Measurements from ENCODE around the gene DPY30.
"Not testable (repeated sequence)": the region's sequence is repeated elsewhere in the genome, so short reads cannot be mapped to it uniquely, and the experiment has no call there.

DPY30 gene

DNA sequence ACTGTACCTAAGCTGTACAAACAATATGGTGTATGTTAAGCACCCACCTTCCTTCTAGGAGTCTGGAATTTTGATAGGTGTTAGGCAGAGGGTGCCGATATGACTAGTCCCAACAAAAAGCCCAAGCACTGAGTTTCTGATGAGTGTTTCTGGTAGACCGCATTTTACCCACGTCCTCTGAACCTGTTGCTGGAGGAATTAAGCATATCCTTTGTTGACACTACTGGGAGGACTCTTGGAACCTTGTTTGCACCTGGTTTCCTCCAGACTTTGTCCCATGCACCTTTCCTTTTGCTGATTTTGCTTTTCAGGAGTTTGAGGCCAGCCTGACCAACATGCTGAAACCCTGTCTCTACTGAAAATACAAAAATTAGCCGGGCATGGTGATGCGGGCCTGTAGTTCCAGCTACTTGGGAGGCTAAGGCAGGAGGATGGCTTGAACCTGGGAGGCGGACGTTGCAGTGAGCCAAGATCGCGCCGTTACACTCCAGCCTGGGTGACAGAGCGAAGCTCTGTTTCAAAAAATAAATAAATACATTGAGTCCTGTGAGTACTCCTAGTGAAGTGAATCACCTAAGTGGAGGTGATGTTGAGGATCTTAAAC, 12.3 kb upstream of the DPY30 start:
- no peak for DNase-seq
- H3K4me3 ChIP-seq (ENCODE audit: low read depth, low read length), result no peak overlapping the region
- H3K27ac ChIP-seq, result no peak overlapping the region
- in situ Hi-C loops (cut with HindIII; ENCODE audit: low pct_ligation_motif_present, low sequenced_read_pairs), result no loop called here
- TF ChIP-seq CTCF (IDR thresholded peaks at IDR 0.05; ENCODE audit: low read depth, low read length, missing control alignments), result no peak
- H3K36me3 ChIP-seq (replicated peaks), result no peaks in the 10 kb centered on the region
- no peaks in the 10 kb centered on the region for H3K27me3 ChIP-seq (replicated peaks)

- no peak overlapping the region for H3K27ac ChIP-seq
- no peaks in the 10 kb centered on the region for H3K27me3 ChIP-seq (replicated peaks)
- TF ChIP-seq CTCF (IDR thresholded peaks at IDR 0.05; ENCODE audit: low read depth, low read length, missing control alignments), result no peak
- no peak for DNase-seq
- no peaks in the 10 kb centered on the region for H3K36me3 ChIP-seq (replicated peaks)
- no peak overlapping the region for H3K4me3 ChIP-seq (ENCODE audit: low read depth, low read length)
- in situ Hi-C loops (cut with HindIII; ENCODE audit: low pct_ligation_motif_present, low sequenced_read_pairs), result no loop called here
Measured at GRCh38 chr2:32043561-32043960, 4.0 kb upstream of the DPY30 start.

GRCh38 chr2:32034198-32034887, 5.3 kb downstream of the DPY30 start:
- H3K27ac ChIP-seq; H3K36me3 ChIP-seq (replicated peaks): not testable (repeated sequence)

GRCh38 chr2:32018789-32019482, 20.7 kb downstream of the DPY30 start:
- H3K27me3 ChIP-seq (replicated peaks); H3K4me3 ChIP-seq (ENCODE audit: low read depth, low read length); in situ Hi-C loops (cut with HindIII; ENCODE audit: low pct_ligation_motif_present, low sequenced_read_pairs); DNase-seq; H3K27ac ChIP-seq: not testable (repeated sequence)
- H3K36me3 ChIP-seq (replicated peaks), result peaks cover 11% of the 10 kb centered on the region

More at GRCh38 chr2:32034198-32034887, 5.3 kb downstream of the DPY30 start:
- in situ Hi-C loops (cut with HindIII; ENCODE audit: low pct_ligation_motif_present, low sequenced_read_pairs); DNase-seq; H3K27me3 ChIP-seq (replicated peaks); H3K4me3 ChIP-seq (ENCODE audit: low read depth, low read length): not testable (repeated sequence)

DNA sequence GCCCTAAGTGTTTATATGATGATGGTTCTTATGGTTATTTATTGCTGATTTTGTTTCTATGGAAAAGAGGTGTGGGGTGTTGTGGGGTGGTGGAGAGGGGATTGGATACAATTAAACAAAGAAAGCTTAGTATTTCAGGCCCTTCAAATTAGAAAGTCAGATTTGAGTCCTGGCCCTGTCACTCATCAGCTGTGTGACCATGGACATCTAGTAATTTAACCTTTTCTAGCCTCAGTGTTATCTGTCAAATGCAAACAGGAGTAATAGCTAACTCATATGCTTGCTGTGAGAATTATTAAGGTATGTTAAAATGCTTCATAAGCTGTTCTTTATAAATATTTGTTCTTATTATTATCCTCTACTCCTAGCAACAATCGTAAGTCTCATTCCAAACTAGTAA, 26.7 kb downstream of the DPY30 start:
- Histone ChIP-seq H3K27ac (no peak overlapping the region), H3K27me3 (replicated peaks) (no peaks in the 10 kb centered on the region), H3K36me3 (replicated peaks) (no peaks in the 10 kb centered on the region), H3K4me3 (ENCODE audit: low read depth, low read length) (no peak overlapping the region)
- DNase-seq, result no peak
- no peak for TF ChIP-seq CTCF (IDR thresholded peaks at IDR 0.05; ENCODE audit: low read depth, low read length, missing control alignments)
- in situ Hi-C loops (cut with HindIII; ENCODE audit: low pct_ligation_motif_present, low sequenced_read_pairs), result no loop called here

DNA sequence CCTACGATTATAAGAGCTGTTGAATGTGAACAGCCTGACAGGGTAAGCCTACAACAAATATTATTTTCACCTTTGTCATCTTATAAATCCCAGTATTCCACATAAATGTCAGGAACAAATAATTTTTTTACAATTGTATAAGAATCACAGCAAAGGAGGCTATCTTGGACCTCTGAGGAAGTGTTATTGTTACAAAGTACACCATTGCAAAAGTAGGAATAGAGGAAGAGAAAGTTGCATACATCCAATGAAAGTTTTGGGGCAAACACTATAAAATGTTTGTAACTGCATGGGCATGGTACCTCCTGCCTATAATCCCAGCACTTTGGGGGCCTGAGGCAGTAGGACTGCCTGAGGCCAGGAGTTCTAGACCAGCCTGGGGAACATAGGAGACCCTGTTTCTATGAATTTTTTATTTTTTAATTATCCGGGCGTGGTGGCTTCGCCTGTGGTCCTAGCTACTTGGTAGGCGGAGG, 28.1 kb downstream of the DPY30 start:
- TF ChIP-seq CTCF (IDR thresholded peaks at IDR 0.05; ENCODE audit: low read depth, low read length, missing control alignments), result no peak
- Histone ChIP-seq H3K27ac (peak overlapping the region; percentile 79), H3K4me3 (ENCODE audit: low read depth, low read length) (peak overlapping the region; percentile 71), H3K27me3 (replicated peaks) (no peaks in the 10 kb centered on the region), H3K36me3 (replicated peaks) (no peaks in the 10 kb centered on the region)
- in situ Hi-C loops (cut with HindIII; ENCODE audit: low pct_ligation_motif_present, low sequenced_read_pairs), result no loop called here
- no peak for DNase-seq

All from brain microvascular endothelial cell (primary cell).